H1 (cell line): ENCODE data around the gene ABCA2. TPM values are rescaled to one million over a fixed set of nuclear protein-coding genes. Genes with fewer than 3 reads are reported as not detected.

Experiments used
- CTCF ChIA-PET: fragments of 300-600 bp; sonication (Branson Sonifier 250); formaldehyde crosslinking; loops from one replicate; lab custom pipeline; 2021; ENCODE audit not compliant: partially characterized antibody; lab: Charles Lee
- POLR2A ChIA-PET: fragments of 300-600 bp; sonication (Branson Sonifier 250); formaldehyde crosslinking; loops from one replicate; lab custom pipeline; 2021; ENCODE audit warnings: inconsistent platforms; ENCODE audit not compliant: partially characterized antibody; lab: Charles Lee
- DNase-seq, 2 experiments: peaks; one replicate each; pipeline versions ENCODE4 v3.0.0 to v3.0.0-alpha.2; 2010 to 2022; ENCODE audit warnings: low spot score in 2 of 2, low read depth in 1 of 2, mixed read lengths in 1 of 2
- FAIRE-seq: peaks from 2 replicates; lab custom pipeline; 2011; peaks lifted over from hg19 to GRCh38; lab: Jason Lieb, UNC
- H2AFZ ChIP-seq: 2 replicates; pipeline ENCODE4 v1.8.1; 2012; ENCODE audit warnings: low read length, inconsistent platforms
- H2AK5ac ChIP-seq: 2 replicates; pipeline ENCODE4 v1.6.1; 2013; ENCODE audit warnings: low read depth, low read length
- H2BK120ac ChIP-seq: replicated peaks from 2 replicates; pipeline ENCODE3; 2013; ENCODE audit warnings: low read depth, low read length, inconsistent platforms
- H2BK12ac ChIP-seq: 2 replicates; pipeline ENCODE4 v1.6.1; 2013; ENCODE audit warnings: low read depth, low read length
- H2BK15ac ChIP-seq: 2 replicates; pipeline ENCODE4 v1.6.1; 2013; ENCODE audit warnings: low read length
- H2BK20ac ChIP-seq: 2 replicates; pipeline ENCODE4 v1.6.1; 2013; ENCODE audit warnings: low read length
- H2BK5ac ChIP-seq: 2 replicates; pipeline ENCODE4 v1.6.1; 2013; ENCODE audit warnings: low read depth, low read length
- H3K14ac ChIP-seq: 2 replicates; pipeline ENCODE4 v1.6.1; 2013; ENCODE audit warnings: inconsistent platforms; ENCODE audit not compliant: insufficient read length
- H3K18ac ChIP-seq: 2 replicates; pipeline ENCODE4 v1.6.1; 2013; ENCODE audit warnings: low read length; ENCODE audit errors: extremely low read depth
- H3K23ac ChIP-seq: 2 replicates; pipeline ENCODE4 v1.6.1; 2013; ENCODE audit warnings: inconsistent platforms; ENCODE audit not compliant: insufficient read length
- H3K23me2 ChIP-seq: 2 replicates; pipeline ENCODE4 v1.6.1; 2013; ENCODE audit warnings: low read depth, low read length
- H3K27ac ChIP-seq: 2 replicates; pipeline ENCODE4 v1.6.1; 2011; ENCODE audit warnings: low read depth, low read length, inconsistent platforms
- H3K27me3 ChIP-seq, 4 experiments: replicated peaks in 1 of 4; 1 replicate in 1 of 4; 2 replicates in 3 of 4; pipeline versions ENCODE4 v1.6.1 to v1.8.1; 2011 to 2013; ENCODE audit warnings: low read length in 3 of 4, mild to moderate bottlenecking in 3 of 4, inconsistent platforms in 2 of 4, mixed read lengths in 2 of 4, moderate library complexity in 1 of 4; ENCODE audit not compliant: control insufficient read depth in 3 of 4, insufficient read depth in 3 of 4; ENCODE audit errors: extremely low read depth in 1 of 4
- H3K36me3 ChIP-seq, 4 experiments: 2 replicates each; pipeline versions ENCODE4 v1.6.1 to v1.8.1; 2011 to 2013; ENCODE audit warnings: mild to moderate bottlenecking in 4 of 4, low read length in 3 of 4, moderate library complexity in 2 of 4, control low read depth in 1 of 4, inconsistent platforms in 1 of 4; ENCODE audit not compliant: insufficient read depth in 4 of 4, control insufficient read depth in 2 of 4
- H3K4ac ChIP-seq: replicated peaks from 2 replicates; pipeline ENCODE3; 2013; ENCODE audit warnings: low read length, low read depth, mixed read lengths, inconsistent platforms; ENCODE audit not compliant: insufficient read length
- H3K4me1 ChIP-seq, 4 experiments: replicated peaks in 1 of 4; 1 replicate in 1 of 4; 2 replicates in 3 of 4; pipeline versions ENCODE4 v1.6.1 to v1.8.1; 2011 to 2013; ENCODE audit warnings: low read length in 3 of 4, inconsistent platforms in 2 of 4, mixed read lengths in 1 of 4; ENCODE audit not compliant: insufficient read depth in 4 of 4, control insufficient read depth in 3 of 4
- H3K4me2 ChIP-seq, 2 experiments: 2 replicates each; pipeline versions ENCODE4 v1.6.1 to v1.8.1; 2011 to 2013; ENCODE audit warnings: low read depth in 2 of 2, low read length in 2 of 2, control low read depth in 1 of 2, inconsistent platforms in 1 of 2, mild to moderate bottlenecking in 1 of 2; ENCODE audit not compliant: insufficient read depth in 1 of 2
- H3K4me3 ChIP-seq, 4 experiments: fragments of 200-600, 300-600 bp in 1 of 4; sonication (generic), shearing (Covaris generic), sonication (Bioruptor Twin) in 1 of 4; 2 replicates each; pipeline versions ENCODE4 v1.5.1 to v1.8.1; 2011 to 2016; ENCODE audit warnings: low read length in 4 of 4, low read depth in 3 of 4, control low read depth in 2 of 4, inconsistent platforms in 2 of 4, mild to moderate bottlenecking in 2 of 4, mixed read lengths in 1 of 4, moderate library complexity in 1 of 4; ENCODE audit not compliant: insufficient read depth in 2 of 4; ENCODE audit errors: extremely low read depth in 1 of 4
- H3K56ac ChIP-seq: replicated peaks from 2 replicates; pipeline ENCODE3; 2013; ENCODE audit warnings: low read depth, mild to moderate bottlenecking, mixed read lengths, low read length, inconsistent platforms; ENCODE audit not compliant: insufficient read length
- H3K79me1 ChIP-seq: 2 replicates; pipeline ENCODE4 v1.6.1; 2013; ENCODE audit warnings: low read depth, low read length, control low read depth
- H3K79me2 ChIP-seq, 2 experiments: 2 replicates each; pipeline versions ENCODE4 v1.6.1 to v1.8.1; 2012 to 2013; ENCODE audit warnings: low read length in 2 of 2, mild to moderate bottlenecking in 2 of 2, inconsistent platforms in 1 of 2; ENCODE audit not compliant: insufficient read depth in 2 of 2, control insufficient read depth in 1 of 2
- H3K9ac ChIP-seq, 4 experiments: replicated peaks in 1 of 4; 1 replicate in 1 of 4; 2 replicates in 3 of 4; pipeline versions ENCODE4 v1.6.1 to v1.8.1; 2011 to 2013; ENCODE audit warnings: low read depth in 3 of 4, low read length in 3 of 4, control low read depth in 2 of 4, mild to moderate bottlenecking in 2 of 4, moderate library complexity in 2 of 4, inconsistent platforms in 1 of 4; ENCODE audit errors: extremely low read depth in 1 of 4
- H3K9me3 ChIP-seq, 2 experiments: 2 replicates each; pipeline versions ENCODE4 v1.6.1 to v1.8.1; 2012 to 2013; ENCODE audit warnings: mild to moderate bottlenecking in 2 of 2, moderate library complexity in 2 of 2, control low read depth in 1 of 2, inconsistent platforms in 1 of 2, low read depth in 1 of 2, low read length in 1 of 2, mixed read lengths in 1 of 2; ENCODE audit not compliant: insufficient read depth in 2 of 2
- H4K20me1 ChIP-seq, 2 experiments: replicated peaks in 1 of 2; 2 replicates each; pipeline versions ENCODE3 to v1.8.1; 2011 to 2013; ENCODE audit warnings: inconsistent platforms in 2 of 2, low read length in 2 of 2, mild to moderate bottlenecking in 1 of 2; ENCODE audit not compliant: insufficient read depth in 2 of 2, control insufficient read depth in 1 of 2
- H4K5ac ChIP-seq: 2 replicates; pipeline ENCODE4 v1.6.1; 2013; ENCODE audit warnings: low read length, low read depth, mixed read lengths, inconsistent platforms; ENCODE audit not compliant: insufficient read length
- H4K8ac ChIP-seq: 2 replicates; pipeline ENCODE4 v1.8.0; 2013; ENCODE audit warnings: mild to moderate bottlenecking, moderate library complexity, low read length, inconsistent platforms; ENCODE audit not compliant: insufficient read depth; ENCODE audit errors: extremely low read depth
- H4K91ac ChIP-seq: replicated peaks from 2 replicates; pipeline ENCODE3; 2013; ENCODE audit warnings: low read length, mixed read lengths, inconsistent platforms; ENCODE audit not compliant: insufficient read length
- ATF2 ChIP-seq: IDR thresholded peaks from 2 replicates; pipeline ENCODE4 v1.6.1; 2012; ENCODE audit warnings: low read length, inconsistent platforms
- BACH1 ChIP-seq: IDR thresholded peaks from 2 replicates; pipeline ENCODE4 v1.6.1; 2012; ENCODE audit warnings: low read length, improper control_type of control experiment
- CBX8 ChIP-seq: fragments of 300-800, 300-1000 bp; sonication (generic); IDR thresholded peaks from 2 replicates; pipeline ENCODE4 v1.7.1; 2016; ENCODE audit warnings: low read depth, low read length, borderline replicate concordance
- CEBPB ChIP-seq: IDR thresholded peaks from 2 replicates; pipeline ENCODE4 v1.6.1; 2012; ENCODE audit warnings: low read depth, low read length
- CHD2 ChIP-seq: IDR thresholded peaks from 2 replicates; pipeline ENCODE4 v1.6.1; 2012; ENCODE audit warnings: low read length, improper control_type of control experiment
- E2F6 ChIP-seq: IDR thresholded peaks from 2 replicates; pipeline ENCODE4 v1.6.1; 2012; ENCODE audit warnings: inconsistent platforms
- NRF1 ChIP-seq: IDR thresholded peaks from 2 replicates; pipeline ENCODE4 v1.6.1; 2011; ENCODE audit warnings: mild to moderate bottlenecking, low read depth, low read length, improper control_type of control experiment
- RFX5 ChIP-seq: IDR thresholded peaks from 2 replicates; pipeline ENCODE4 v1.6.1; 2011; ENCODE audit warnings: low read depth, low read length, improper control_type of control experiment, borderline replicate concordance
- RXRA ChIP-seq: IDR thresholded peaks from 2 replicates; pipeline ENCODE4 v1.6.1; 2011; ENCODE audit warnings: low read depth, mild to moderate bottlenecking, low read length, moderate library complexity; ENCODE audit not compliant: insufficient read depth
- ZNF274 ChIP-seq: IDR thresholded peaks from 2 replicates; pipeline ENCODE4 v1.7.0; 2012; ENCODE audit warnings: low read length, borderline replicate concordance; ENCODE audit errors: extremely low read depth
- WGBS, 2 experiments: shearing (Covaris generic) in 1 of 2; methylation state at CpG; one replicate each; pipeline versions ENCODE4 v1.1.6 to v1.1.7; 2013 to 2015; ENCODE audit warnings: low lambda C conversion rate in 2 of 2, mixed read lengths in 2 of 2, inconsistent platforms in 1 of 2, low coverage in 1 of 2, missing lambda C conversion rate in 1 of 2; ENCODE audit not compliant: insufficient replicate concordance in 2 of 2, insufficient coverage in 1 of 2, insufficient read length in 1 of 2; ENCODE audit errors: extremely low coverage in 1 of 2, missing lambda C conversion rate in 1 of 2; 5-methylcytosine and 5-hydroxymethylcytosine counted together
- polyA plus RNA-seq, 7 experiments: library from polyadenylated mRNA; depleted of rRNA in 3 of 7; stranded (reverse) in 5 of 7; unstranded in 2 of 7; fragments of >200 nt in 5 of 7; fragments of 200-250 nt in 2 of 7; gene quantifications; 1 replicate in 5 of 7; 2 replicates in 1 of 7; 4 replicates in 1 of 7; pipeline versions ENCODE4 v1.2.1 to v1.2.3, GENCODE V29; 2011 to 2013; ENCODE audit warnings: missing spikeins in 2 of 7, mixed read lengths in 2 of 7
- total RNA-seq: library from RNA; stranded (reverse); fragmentation: NEBNext Ultra II Directional; extraction: Animal tissue kit (Norgen Biotek cat#: 25700); gene quantifications from 2 replicates; pipeline ENCODE4 v1.2.1, GENCODE V29; 2021

Gene ABCA2
- total and polyA plus RNA-seq, 2 of the 8 experiments (the other 6 are each of a cell fraction or from before 2014, with no cell fraction given) = 12.5 to 14.3 TPM

- Histone ChIP-seq H3K18ac (peak overlapping the region; percentile 19; the same call in 1 of the 2 replicates), H3K56ac (no peak overlapping the region), H4K5ac (no peak overlapping the region), H2BK5ac (no peak overlapping the region), H3K36me3 (no peaks in the 10 kb centered on the region), H3K4me1 (peaks cover 0 to 12% (median 5%) of the 10 kb centered on the region in 4 experiments; a peak in 5 of 7 replicates), H3K4me3 (peak overlapping the region in 1 of 4 experiments; percentile 42; a peak in 1 of 8 replicates), H2AK5ac (no peak overlapping the region), H3K79me2 (no peaks in the 10 kb centered on the region), H4K8ac (peak overlapping the region; percentile 81; the same call in 1 of the 2 replicates), H3K23me2 (peaks cover 10% of the 10 kb centered on the region; the same call in 1 of the 2 replicates), H2BK120ac (no peak overlapping the region), H3K4me2 (peak overlapping the region; percentile 69 to 71), H4K20me1 (peaks cover 0 to 3% of the 10 kb centered on the region in 2 experiments), H2AFZ (no peak overlapping the region), H4K91ac (peak overlapping the region; percentile 2), H2BK12ac (no peak overlapping the region), H3K79me1 (no peaks in the 10 kb centered on the region), H3K4ac (no peak overlapping the region), H3K23ac (no peak overlapping the region), H2BK20ac (no peak overlapping the region), H3K27me3 (peaks cover 0 to 11% (median 8%) of the 10 kb centered on the region in 4 experiments; a peak in 4 of 7 replicates), H3K9me3 (no peaks in the 10 kb centered on the region), H3K9ac (no peak overlapping the region), H2BK15ac (peak overlapping the region; percentile 61; the same call in 1 of the 2 replicates), H3K27ac (no peak overlapping the region), H3K14ac (no peak overlapping the region)
- DNase-seq (no peak), FAIRE-seq (no peak)
- ChIA-PET CTCF (interaction anchor here (0.6 to 5.6 kb wide), 9 partner anchors 10 to 136 kb away, joined by 3 to 41 read pairs (median 5); partner anchors contain the start of gene PAXX), POLR2A (interaction anchor here (0.9 to 1.0 kb wide), 2 partner anchors 17 to 19 kb away, joined by 3 read pairs; partner anchors contain the start of gene CLIC3)
- WGBS, 2 experiments = 62% methylated on average over 23 of the region's 41 CpGs; no CpG with 5 or more reads in 1 of the 2 experiments
- TF ChIP-seq CEBPB = no peak
- TF ChIP-seq BACH1 = no peak
- no peak for TF ChIP-seq RXRA
- no peak for TF ChIP-seq E2F6
- no peak for TF ChIP-seq CHD2
- TF ChIP-seq NRF1 = no peak
- no peak for TF ChIP-seq ZNF274
- TF ChIP-seq RFX5 = no peak
- no peak for TF ChIP-seq ATF2
- TF ChIP-seq CBX8 = no peak
Observed at GRCh38 chr9:136978865-136979544, 49.0 kb downstream of the ABCA2 start.
